CD4-positive, alpha-beta T cell treated with Interleukin-2 at 100 ng/mL for 4 hours (primary cell): ENCODE results near the gene LANCL2.
"Not testable (repeated sequence)": the region's sequence is repeated elsewhere in the genome, so short reads cannot be mapped to it uniquely, and the experiment has no call there.

Experiments
- DNase-seq: peaks from one replicate; pipeline ENCODE4 v3.0.0-alpha.2; 2020; ENCODE audit warnings: low spot score

Gene LANCL2

DNA sequence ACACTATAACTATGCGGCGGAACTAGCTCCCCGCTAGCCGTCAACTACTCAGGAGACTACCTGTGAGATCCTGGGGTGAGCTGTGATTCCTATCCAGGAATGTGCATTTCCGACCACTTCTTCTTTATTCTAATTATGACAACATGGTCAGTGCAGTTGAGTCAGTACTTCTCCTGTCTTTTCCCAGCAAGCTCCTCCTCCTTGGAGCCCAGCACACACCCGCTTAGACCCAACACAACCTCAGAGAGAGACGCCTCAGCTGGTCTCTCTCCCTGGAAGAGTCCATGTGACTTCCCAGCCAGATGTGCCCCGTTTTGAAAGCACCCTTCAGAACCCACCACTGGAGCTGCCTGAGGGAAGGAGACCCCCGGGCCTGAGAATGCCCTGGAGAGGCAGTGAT, 106.5 kb downstream of the LANCL2 start:
- DNase-seq = not testable (repeated sequence)

DNA sequence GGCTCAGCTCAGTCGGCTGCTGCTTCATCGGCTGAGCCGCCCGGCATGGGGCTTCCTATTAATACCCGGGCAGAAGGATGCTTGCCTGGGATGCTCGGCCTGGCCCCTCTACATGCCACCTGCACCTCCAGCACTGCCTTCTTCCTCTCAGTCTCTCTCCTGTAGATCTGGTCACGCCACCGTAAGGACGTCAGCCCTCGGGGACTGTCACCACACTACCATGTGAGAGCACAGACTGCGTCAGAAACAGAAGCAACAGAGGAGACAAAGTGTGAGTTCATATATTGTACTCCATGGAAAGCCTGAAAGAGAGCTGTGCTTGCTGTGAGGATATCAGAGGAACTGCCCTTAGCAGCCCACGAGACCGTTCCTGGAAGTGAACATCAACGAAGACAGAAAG, 107.3 kb downstream of the LANCL2 start:
- not testable (repeated sequence) for DNase-seq

DNA sequence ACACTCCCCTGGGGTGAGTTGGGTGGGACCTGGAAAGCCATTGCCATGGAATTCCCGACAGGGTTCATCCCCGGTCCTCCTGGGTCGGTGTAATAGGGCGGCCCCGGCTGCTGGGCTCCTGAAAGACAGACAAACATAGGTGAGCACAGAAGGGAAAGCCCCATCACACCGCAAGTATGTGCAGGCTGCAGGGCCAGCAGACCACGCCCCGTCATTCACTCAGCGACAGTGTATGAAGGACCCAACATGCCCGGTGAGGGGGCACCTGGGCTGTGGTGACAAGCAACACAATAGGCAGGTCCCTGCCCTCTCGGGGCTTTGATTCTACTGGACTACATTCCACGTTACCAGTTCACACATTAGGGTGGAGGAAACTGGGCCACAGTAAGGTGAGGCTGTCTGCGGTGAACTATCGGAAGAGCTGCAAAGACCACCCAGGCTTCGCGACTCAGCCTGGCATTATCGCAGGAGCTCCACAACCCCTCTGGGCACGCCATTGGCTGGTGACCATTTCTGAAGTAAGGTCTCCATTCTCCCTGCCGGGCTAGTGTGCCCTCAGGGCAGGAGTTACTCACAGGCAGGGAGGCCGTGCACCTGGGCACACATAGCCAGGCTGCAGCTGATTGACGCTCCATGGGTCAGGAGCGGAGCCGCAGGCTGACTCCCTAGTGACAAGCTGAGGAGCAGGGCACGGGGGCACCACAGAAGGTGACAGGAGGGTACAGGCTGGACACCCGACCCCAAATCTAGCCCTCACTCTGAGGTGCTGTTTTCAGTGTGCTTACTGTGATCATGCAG, 108.0 kb downstream of the LANCL2 start:
- DNase-seq = no peak

DNA sequence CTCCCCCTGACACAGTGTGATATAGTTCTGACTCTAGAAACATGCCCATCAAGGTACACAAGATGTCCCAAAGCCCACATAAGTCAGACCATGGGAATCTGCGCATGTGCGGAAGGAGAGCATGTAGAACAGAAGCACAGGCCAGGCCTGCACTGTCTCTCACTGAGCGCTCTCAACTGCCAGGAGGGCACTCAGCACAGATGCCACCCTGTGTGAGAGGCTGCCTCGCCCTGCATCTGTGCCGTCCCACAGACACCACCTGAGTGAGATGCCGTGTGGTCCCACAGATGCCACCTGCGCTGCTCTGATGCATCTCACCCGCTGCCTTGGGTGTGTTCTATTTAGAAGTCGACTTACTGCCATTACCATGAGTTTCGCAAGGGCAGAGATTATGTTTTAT, 108.8 kb downstream of the LANCL2 start:
- DNase-seq = no peak

DNA sequence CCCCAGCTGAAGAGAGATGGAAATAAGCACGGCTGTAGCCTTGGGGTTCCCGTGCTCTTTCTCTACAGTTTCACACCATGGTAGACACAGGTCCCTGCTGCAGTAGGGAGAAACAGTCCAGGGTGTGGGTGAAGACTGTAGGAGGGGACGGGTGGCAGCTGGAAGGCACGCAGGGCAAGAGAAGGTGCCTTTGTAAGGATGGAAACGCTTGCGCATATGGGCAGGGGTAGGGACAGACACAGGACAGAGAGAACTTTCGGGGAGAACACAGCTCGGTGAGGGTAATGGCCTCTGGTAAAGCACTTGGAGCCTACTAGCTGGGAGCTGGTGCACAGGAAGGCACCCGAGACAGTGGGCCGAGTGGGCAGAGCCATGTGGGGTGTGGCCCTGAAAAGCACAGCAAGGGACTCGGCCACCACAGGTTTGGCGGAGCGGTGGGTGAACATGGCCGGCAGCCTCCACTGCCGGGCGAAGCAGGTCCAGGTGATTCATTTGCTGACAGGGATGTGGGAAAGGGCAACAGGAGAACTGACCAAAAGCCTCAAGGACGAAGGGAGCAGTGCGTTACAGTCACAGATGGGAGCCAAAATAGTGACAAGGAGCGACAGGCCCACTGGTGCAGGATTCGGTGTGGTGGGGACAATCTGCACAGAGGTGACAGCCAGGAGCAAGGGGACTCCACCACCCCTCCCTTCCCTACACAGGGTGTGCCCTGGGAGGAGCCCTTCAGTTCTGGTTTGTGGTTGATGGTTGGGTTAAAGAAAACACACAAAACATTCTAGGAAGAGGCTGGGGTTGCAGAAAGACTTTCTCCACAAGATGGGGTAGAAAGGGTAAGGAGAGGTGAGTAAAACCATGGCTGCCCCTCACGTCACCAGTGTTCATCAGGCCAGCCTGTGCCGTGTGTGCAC, 110.1 kb downstream of the LANCL2 start:
- DNase-seq = peak; percentile 74

DNA sequence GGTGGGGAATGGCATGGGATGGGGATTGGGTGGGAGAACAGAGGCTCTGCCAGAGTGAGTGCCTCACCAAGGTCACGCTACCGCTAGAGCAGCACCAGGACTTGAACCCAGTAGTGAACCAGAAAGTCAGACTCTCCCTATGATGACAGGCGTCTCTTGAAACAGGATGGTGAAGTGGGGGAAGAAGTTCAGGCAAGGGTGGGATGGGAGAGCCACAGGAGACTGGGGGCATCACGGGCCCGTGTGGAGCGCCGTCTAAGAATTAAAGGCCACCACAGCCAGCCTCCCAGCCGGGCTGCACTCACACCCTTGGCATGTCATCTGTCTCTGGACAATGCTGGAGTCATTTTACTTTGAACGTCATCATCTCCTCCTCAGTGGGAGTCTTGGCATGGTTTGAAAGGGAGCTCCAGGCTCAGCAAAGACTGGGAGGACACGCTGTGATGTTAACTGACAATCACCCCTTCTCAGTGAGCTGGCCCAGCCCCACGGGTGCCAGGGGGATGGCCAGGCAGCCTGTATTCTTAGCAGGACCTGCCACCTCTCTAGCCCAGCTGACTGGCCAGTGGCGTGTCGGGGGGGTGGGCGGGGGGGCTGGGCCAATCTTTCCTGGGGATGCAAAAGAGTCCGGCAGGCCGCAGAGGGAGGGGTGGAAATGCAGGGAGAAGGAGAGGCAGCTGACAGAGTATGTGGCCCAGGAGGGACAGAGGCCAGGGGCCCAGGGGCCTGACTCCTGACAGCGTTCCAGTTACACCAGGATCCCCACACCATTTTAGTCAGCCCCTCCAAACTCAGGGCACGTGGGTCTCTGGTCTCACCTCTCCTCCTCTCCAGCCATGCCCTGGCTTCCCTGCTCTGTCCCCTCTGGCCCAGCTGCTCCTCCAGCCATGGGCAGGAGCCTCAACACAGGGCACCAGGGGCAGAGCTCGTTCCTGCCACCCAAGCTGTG, 111.0 kb downstream of the LANCL2 start:
- DNase-seq = no peak

DNA sequence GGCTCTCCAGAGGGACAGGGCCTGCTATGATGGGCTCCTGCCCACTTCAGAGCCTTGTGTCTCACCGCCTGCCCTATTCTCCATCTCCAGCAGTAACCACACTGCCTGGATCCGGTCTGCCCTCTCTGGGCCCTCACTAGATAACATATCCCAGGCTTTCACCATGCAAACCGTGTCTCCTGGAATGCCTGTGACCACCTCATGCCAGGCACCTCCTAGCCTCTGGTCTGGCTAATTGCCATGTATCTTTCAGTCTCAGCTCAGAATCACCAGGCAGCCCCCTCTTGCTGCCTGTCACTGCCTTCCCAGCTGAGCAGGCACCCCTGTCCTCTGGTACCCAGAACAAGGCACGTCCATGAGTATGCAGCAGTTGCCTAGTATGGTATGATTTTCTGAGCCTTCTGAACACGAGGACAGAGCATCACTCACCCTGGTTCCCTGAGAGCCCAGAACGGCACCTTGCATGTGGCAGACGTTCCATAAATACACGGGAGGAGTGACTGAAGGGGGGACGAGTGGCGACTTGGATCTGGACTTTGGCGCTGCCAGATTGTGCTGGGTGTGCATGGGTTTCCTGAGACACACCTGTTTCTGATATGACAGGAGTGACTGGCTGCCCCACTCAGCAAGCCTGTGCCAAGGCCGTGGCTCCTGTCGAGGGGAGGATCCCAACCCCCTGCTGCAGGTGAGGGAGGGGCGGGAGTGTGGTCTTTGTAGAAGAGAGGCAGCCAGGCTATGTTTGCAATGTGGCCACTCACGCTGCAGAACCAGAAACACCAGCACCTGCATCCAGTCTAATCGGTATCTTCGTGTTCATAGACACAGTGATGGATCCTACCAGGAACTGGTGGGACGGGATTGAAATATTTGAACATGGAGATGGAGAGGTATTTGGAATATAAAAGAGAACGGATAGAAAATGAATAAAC, 112.0 kb downstream of the LANCL2 start:
- no peak for DNase-seq

DNA sequence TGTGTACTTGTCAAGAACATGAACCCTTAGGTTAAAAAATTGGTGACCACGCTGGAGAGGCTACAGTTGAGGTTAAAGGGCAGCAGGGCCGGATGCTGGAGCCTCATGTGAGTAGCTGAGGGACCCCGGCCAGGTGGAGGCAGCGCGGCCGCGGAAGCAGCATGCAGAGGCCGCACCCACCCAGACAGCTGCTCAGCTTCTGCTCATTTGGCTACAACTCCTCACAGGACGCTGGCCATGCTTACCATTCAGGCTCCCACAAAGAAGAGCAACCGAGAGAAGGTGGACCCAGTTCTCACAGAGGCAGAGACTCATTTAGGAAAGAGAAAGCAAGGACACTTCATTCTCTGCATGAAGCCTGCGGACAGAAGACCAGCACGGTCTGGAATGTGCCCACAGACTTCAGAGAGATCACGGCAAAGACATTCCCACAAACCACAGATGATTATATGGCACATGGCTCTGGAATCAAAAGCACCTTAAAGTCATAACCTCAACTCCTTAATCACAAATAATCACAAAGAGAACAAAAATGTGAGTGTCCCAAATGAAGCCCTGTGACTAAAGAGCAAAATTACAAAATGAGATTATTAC, 112.7 kb downstream of the LANCL2 start:
- DNase-seq = no peak

DNA sequence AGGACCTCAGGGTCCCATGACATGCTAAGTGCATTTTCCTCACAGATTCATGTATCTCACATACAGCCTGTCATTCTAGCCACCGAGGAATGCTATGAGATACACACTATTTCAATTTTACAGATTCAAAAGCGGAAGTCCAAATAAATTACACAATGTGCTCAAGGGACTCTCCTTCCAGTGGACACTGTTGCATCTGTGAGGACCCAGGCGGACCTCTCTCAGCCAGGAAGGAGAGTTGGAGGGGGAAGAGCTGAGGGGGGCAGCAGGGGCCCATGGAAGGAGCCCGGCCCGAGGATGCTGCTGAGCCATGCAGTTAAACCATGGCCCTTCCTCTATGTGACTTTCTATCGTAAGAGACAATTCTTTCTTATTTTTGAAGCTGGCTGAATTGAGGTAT, 113.6 kb downstream of the LANCL2 start:
- DNase-seq = no peak

DNA sequence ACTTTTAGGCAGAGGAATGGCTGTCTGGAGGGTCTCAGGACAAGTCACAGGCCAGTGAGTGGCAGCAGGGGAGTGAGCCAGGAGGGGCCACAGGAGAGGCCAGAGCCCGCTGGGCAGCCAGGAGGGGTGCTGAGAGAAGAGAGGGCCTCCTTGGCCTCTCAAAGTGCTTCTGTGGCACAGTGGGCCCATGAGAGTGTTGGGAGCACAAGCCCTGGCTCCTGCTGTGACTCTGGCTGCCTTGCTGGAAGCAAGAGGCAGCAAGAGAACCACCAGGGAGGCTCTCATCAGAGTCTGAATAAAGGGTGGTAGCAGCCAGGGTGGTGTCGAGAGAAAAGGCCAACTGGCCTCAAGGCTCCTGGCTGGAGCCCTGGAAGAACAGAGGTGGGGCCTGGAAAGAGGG, 116.0 kb downstream of the LANCL2 start:
- DNase-seq = no peak

DNA sequence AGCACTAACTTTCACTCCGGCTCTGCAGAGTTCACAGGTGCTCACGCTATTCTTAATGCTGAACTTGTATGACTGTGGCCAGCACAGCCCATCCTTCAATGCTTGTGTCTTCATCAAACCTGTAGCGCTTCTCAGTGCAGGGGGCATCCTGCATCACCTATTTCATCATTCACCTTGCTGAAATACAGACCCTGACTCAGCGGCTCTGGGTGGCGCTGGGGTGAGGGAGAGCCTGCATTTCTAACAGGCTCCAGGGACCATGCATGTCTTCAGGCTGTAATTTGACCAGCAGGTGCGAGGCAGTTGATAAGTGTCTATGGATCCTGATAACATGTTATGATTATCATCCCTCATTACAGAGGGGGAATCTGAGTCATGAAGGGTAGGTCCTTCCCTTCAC, 117.9 kb downstream of the LANCL2 start:
- no peak for DNase-seq
